Stimulated activated memory B cell treated with anti-CD40 and anti-IgM and Interleukin-4, amounts not matched to agents 10 μg/mL and 1 μg/mL and 100 μg/mL, for 72 hours (primary cell): ENCODE data around the gene GNAI1.

Experiments
- ATAC-seq: fragments of 150-1000 bp; cut with Tn5 transposase; 2 replicates; pipeline ENCODE4 v1.10.0; 2021
- H3K27ac Mint-ChIP-seq: one replicate; pipeline ENCODE4 v1.8.0; 2022; ENCODE audit warnings: mild to moderate bottlenecking, mixed read lengths
- H3K27me3 Mint-ChIP-seq: one replicate; pipeline ENCODE4 v1.8.0; 2022; ENCODE audit warnings: mixed read lengths
- H3K36me3 Mint-ChIP-seq: one replicate; pipeline ENCODE4 v1.8.0; 2022; ENCODE audit warnings: mixed read lengths
- H3K4me1 Mint-ChIP-seq: one replicate; pipeline ENCODE4 v1.8.0; 2022; ENCODE audit warnings: mixed read lengths
- H3K4me3 Mint-ChIP-seq: one replicate; pipeline ENCODE4 v1.8.0; 2022; ENCODE audit warnings: mild to moderate bottlenecking, moderate library complexity, mixed read lengths
- H3K9me3 Mint-ChIP-seq: one replicate; pipeline ENCODE4 v1.8.0; 2022; ENCODE audit warnings: mixed read lengths

The GNAI1 gene

GRCh38 chr7:80124526-80125264 lies 9.9 kb upstream of the GNAI1 start:
- no peak overlapping the region for H3K27ac Mint-ChIP-seq
- peaks cover 7% of the 10 kb centered on the region for H3K9me3 Mint-ChIP-seq
- H3K27me3 Mint-ChIP-seq, result no peaks in the 10 kb centered on the region
- H3K36me3 Mint-ChIP-seq, result no peaks in the 10 kb centered on the region
- no peaks in the 10 kb centered on the region for H3K4me1 Mint-ChIP-seq
- no peak for ATAC-seq
- H3K4me3 Mint-ChIP-seq, result no peak overlapping the region

GRCh38 chr7:80127412-80128160 lies 7.0 kb upstream of the GNAI1 start:
- Mint-ChIP-seq H3K27ac (no peak overlapping the region), H3K27me3 (no peaks in the 10 kb centered on the region)

DNA sequence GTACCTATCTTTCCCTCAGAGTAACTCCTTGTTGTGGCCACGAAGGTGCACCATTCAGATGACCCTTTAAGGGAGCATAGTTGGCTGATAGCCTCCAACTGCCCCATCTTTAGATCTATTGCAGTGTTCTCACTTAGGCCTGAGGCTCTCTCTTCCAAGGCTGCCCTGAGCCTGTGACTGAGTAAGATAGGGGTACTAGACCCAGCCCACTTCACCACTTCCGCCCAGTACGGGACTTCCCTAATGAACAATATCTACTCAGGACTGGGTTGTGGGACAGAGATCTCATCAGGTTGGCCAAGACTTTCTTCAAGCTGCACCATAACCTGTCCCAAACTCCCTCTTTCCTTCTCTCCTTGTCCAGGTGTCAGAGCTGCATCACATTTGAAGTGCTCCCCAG lies 5.7 kb upstream of the GNAI1 start:
- no peak overlapping the region for H3K4me3 Mint-ChIP-seq
- H3K4me1 Mint-ChIP-seq, result no peaks in the 10 kb centered on the region
- no peak for ATAC-seq
- H3K9me3 Mint-ChIP-seq, result peaks cover 10% of the 10 kb centered on the region
- no peaks in the 10 kb centered on the region for H3K36me3 Mint-ChIP-seq
- H3K27ac Mint-ChIP-seq, result no peak overlapping the region
- H3K27me3 Mint-ChIP-seq, result peaks cover 11% of the 10 kb centered on the region

More at GRCh38 chr7:80127412-80128160, 7.0 kb upstream of the GNAI1 start:
- ATAC-seq, result no peak
- Mint-ChIP-seq H3K36me3 (no peaks in the 10 kb centered on the region), H3K4me1 (no peaks in the 10 kb centered on the region), H3K9me3 (peaks cover 10% of the 10 kb centered on the region), H3K4me3 (no peak overlapping the region)

GRCh38 chr7:80129785-80130184 lies 4.8 kb upstream of the GNAI1 start:
- no peak for ATAC-seq
- Mint-ChIP-seq H3K27me3 (peaks cover 16% of the 10 kb centered on the region), H3K36me3 (no peaks in the 10 kb centered on the region), H3K27ac (no peak overlapping the region), H3K4me1 (no peaks in the 10 kb centered on the region), H3K9me3 (peaks cover 9% of the 10 kb centered on the region), H3K4me3 (no peak overlapping the region)

DNA sequence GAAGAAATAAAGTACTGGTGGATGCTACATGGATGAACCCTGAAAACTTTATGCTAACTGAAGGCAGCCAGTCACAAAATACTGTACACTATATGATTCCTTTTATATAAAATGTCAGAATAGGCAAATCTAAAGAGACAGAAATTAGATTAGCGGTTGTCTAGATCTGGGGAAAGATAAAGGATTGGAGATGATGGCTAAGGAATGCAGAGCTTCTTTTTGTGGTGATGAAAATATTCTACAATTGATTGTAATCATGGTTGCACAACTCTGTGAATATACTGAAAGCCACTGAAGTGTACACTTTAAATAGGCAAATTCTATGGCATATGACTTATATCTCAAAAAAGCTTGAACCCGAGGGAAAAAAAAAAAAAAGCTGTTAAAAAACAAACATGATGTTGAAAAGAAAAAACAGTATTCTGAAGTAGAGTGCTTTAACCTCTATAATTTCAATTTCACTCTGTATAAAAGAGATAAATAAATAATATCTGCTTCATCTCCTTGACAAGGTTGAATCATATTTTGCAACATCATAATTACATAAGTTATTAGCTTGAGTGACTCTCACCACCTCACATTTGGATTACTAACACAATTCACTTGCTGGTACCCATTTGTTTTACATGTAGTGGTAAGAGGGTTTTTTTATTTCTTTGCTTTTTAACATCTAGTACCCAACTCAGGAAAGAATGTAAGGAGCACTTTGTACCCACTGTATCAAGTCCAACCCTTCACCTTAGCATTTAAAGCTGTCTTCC lies 2.8 kb upstream of the GNAI1 start:
- Mint-ChIP-seq H3K27me3 (peaks cover 31% of the 10 kb centered on the region), H3K4me3 (no peak overlapping the region), H3K36me3 (no peaks in the 10 kb centered on the region), H3K9me3 (peaks cover 7% of the 10 kb centered on the region), H3K4me1 (peaks cover 4% of the 10 kb centered on the region), H3K27ac (no peak overlapping the region)
- ATAC-seq, result no peak

- peaks cover 8% of the 10 kb centered on the region for H3K9me3 Mint-ChIP-seq
- ATAC-seq, result no peak
- H3K27me3 Mint-ChIP-seq, result peaks cover 37% of the 10 kb centered on the region
Measured at GRCh38 chr7:80132594-80132993, 2.0 kb upstream of the GNAI1 start.

GRCh38 chr7:80133361-80134114 lies 1.1 kb upstream of the GNAI1 start:
- peaks cover 4% of the 10 kb centered on the region for H3K4me1 Mint-ChIP-seq
- no peak overlapping the region for H3K4me3 Mint-ChIP-seq
- H3K9me3 Mint-ChIP-seq, result peaks cover 9% of the 10 kb centered on the region
- no peaks in the 10 kb centered on the region for H3K36me3 Mint-ChIP-seq
- peaks cover 44% of the 10 kb centered on the region for H3K27me3 Mint-ChIP-seq
- no peak for ATAC-seq
- H3K27ac Mint-ChIP-seq, result no peak overlapping the region

More at GRCh38 chr7:80132594-80132993, 2.0 kb upstream of the GNAI1 start:
- Mint-ChIP-seq H3K4me3 (no peak overlapping the region), H3K36me3 (no peaks in the 10 kb centered on the region), H3K27ac (no peak overlapping the region), H3K4me1 (peaks cover 4% of the 10 kb centered on the region)

DNA sequence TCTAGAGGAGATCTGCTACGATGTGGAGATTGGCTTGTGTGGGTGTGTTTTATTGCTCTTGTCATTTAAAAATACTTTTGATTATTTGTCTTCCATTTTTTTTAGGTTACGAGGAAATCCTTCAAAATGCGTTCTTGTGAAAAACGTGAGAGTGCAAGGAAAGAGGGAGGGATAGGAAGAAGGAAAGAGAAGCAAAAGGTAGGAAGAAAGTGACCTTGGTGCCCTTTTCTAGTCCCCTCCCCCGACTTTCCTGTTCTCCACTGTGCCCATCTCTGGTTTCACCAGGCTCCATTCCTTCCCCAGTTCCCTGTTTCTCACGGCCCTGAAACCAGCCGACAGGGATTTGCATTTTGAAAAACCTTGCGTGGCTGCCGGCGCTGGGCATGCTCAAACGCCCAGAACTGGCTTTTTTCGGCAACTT lies 506 bp upstream of the GNAI1 start:
- H3K4me3 Mint-ChIP-seq, result no peak overlapping the region
- peaks cover 9% of the 10 kb centered on the region for H3K9me3 Mint-ChIP-seq
- no peak for ATAC-seq
- peaks cover 4% of the 10 kb centered on the region for H3K4me1 Mint-ChIP-seq
- no peak overlapping the region for H3K27ac Mint-ChIP-seq
- peaks cover 50% of the 10 kb centered on the region for H3K27me3 Mint-ChIP-seq
- H3K36me3 Mint-ChIP-seq, result no peaks in the 10 kb centered on the region

DNA sequence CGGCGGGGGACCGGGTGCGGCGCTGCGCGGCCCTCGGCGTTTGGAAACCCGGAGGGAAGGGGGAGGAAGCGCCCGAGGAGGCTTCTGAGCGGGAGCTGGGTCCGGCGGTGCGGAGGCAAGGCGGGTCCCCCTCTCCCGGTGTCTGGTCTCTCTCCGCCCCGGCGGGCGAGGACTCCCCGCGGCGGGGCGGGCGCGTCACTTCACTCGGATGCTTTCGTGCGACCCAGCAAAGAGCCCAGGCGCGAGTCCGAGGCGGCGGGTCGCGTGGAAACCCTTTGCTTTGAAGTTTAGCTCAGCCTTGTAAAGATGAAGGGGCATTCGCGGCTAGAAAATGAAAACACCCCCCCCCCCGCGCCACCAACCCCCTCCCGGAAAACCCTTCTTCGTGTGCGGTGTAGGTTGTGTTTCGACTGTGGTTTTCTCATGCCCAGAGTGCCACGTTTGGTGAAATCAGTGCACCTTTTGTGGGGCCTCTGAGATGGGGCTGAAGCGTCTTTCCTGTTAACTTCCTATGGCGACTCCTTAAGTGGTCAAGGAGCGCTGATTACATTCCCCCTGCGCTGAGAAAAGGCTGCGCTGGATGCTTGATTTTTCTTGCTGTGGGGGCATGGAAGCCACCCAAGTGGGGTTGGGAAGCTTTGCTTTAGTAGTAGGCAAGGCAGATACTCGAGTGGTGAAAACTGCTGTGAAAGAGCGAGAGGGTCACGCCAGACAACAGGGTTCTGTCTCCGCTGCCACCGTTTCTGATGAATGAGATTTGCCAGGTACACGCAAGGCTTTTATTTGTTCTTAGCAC lies 876 bp downstream of the GNAI1 start:
- peak; percentile 10 for ATAC-seq
- Mint-ChIP-seq H3K4me1 (peaks cover 4% of the 10 kb centered on the region), H3K27me3 (peaks cover 55% of the 10 kb centered on the region), H3K4me3 (peak overlapping the region; percentile 15), H3K36me3 (no peaks in the 10 kb centered on the region), H3K27ac (no peak overlapping the region), H3K9me3 (peaks cover 9% of the 10 kb centered on the region)

DNA sequence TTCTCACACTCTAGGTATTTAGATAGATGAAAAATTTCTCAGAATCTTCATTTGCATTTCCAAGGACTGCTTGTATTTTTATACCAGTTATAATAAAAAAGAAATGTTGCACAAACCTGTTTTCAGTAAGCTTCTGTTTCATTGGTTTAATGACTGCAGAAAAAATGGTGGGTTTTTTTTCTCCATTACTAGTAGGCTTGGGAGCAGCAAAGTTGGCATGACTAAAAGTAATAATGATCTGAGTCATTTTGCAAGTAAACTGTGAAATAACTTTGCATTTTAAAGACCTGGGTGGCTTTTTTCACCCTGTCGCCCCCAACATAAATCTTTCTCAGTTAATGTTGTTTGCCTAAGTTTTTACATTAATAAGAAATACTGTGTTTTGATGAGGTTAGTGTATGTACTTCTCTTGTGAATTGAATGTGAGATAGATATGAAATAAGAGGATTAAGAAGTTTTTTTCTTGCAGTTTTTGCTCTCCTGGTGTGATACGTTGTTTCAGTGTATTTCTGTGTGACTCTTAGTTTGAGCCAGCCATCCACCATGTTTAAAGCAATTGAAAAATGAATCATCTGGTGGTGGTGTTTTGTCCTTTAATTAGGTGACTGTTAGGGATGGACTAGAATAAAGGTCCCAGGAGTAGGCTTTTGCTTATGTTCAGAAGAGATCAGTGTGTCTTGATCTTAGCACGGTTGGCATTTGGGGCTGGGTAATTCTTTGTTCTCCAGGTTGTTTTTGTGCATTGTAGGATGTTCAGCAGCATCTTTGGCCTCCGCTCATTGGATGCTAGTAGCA lies 1.8 kb downstream of the GNAI1 start:
- Mint-ChIP-seq H3K4me1 (peaks cover 4% of the 10 kb centered on the region), H3K9me3 (peaks cover 5% of the 10 kb centered on the region), H3K27ac (no peak overlapping the region), H3K36me3 (no peaks in the 10 kb centered on the region), H3K27me3 (peaks cover 55% of the 10 kb centered on the region), H3K4me3 (no peak overlapping the region)
- ATAC-seq, result no peak

DNA sequence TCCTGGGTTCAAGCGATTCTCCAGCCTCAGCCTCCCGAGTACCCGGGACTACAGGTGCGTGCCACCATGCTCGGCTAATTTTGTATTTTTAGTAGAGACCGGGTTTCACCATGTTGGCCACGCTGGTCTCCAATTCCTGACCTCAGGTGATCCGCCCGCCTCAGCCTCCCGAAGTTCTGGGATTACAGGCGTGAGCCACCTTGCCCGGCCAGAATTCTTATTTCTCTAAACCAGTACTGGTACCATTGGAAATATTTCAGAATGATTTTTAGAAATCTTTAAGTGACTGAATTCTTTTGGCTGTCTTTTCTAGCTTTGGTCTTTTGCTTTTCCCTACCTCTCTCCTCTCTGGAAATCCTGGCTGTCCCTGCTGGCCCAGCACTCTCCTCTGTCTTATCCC lies 2.8 kb downstream of the GNAI1 start:
- H3K27ac Mint-ChIP-seq, result no peak overlapping the region
- no peak for ATAC-seq
- no peaks in the 10 kb centered on the region for H3K36me3 Mint-ChIP-seq
- H3K9me3 Mint-ChIP-seq, result peaks cover 3% of the 10 kb centered on the region
- no peak overlapping the region for H3K4me3 Mint-ChIP-seq
- peaks cover 55% of the 10 kb centered on the region for H3K27me3 Mint-ChIP-seq
- H3K4me1 Mint-ChIP-seq, result peaks cover 4% of the 10 kb centered on the region

- Mint-ChIP-seq H3K27ac (no peak overlapping the region), H3K4me1 (peaks cover 4% of the 10 kb centered on the region), H3K4me3 (no peak overlapping the region), H3K9me3 (peaks cover 2% of the 10 kb centered on the region), H3K36me3 (no peaks in the 10 kb centered on the region), H3K27me3 (peaks cover 41% of the 10 kb centered on the region)
- ATAC-seq, result no peak
Measured at GRCh38 chr7:80139236-80139635, 4.6 kb downstream of the GNAI1 start.

GRCh38 chr7:80140388-80140787 lies 5.8 kb downstream of the GNAI1 start:
- no peak overlapping the region for H3K27ac Mint-ChIP-seq
- peaks cover 4% of the 10 kb centered on the region for H3K4me1 Mint-ChIP-seq
- H3K9me3 Mint-ChIP-seq, result peaks cover 2% of the 10 kb centered on the region
- peaks cover 39% of the 10 kb centered on the region for H3K27me3 Mint-ChIP-seq
- no peak overlapping the region for H3K4me3 Mint-ChIP-seq
- no peak for ATAC-seq
- H3K36me3 Mint-ChIP-seq, result no peaks in the 10 kb centered on the region

DNA sequence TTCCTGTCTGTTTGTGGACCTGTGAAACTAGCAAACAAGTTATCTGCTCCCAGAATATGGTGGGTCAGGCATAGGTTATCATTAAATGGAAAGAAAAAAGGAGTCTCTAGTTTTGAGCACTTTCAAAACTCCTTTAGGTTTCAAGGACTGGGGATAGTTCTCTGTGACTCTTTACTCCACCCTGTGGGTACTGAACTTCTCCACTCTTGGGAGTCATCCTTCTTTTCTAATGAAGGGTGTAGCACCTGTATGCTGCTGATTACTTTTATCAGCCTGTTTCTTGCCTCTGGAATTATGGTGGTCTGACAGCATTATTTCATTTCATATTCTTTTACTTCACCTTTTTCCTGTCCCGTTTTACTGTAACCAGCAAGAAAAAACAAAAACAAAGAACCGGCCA lies 6.7 kb downstream of the GNAI1 start:
- Mint-ChIP-seq H3K27me3 (peaks cover 29% of the 10 kb centered on the region), H3K36me3 (no peaks in the 10 kb centered on the region), H3K9me3 (peaks cover 2% of the 10 kb centered on the region), H3K4me3 (no peak overlapping the region), H3K27ac (no peak overlapping the region), H3K4me1 (no peaks in the 10 kb centered on the region)
- no peak for ATAC-seq
